HG02623 (cell line): ENCODE measurements around the gene ROBO4.

Experiments used
- ATAC-seq: cut with Tn5 transposase; IDR thresholded peaks from one replicate; pipeline ENCODE4 v1.9.1; 2021; ENCODE audit warnings: moderate library complexity; ENCODE audit not compliant: unreplicated experiment

ROBO4 gene

DNA sequence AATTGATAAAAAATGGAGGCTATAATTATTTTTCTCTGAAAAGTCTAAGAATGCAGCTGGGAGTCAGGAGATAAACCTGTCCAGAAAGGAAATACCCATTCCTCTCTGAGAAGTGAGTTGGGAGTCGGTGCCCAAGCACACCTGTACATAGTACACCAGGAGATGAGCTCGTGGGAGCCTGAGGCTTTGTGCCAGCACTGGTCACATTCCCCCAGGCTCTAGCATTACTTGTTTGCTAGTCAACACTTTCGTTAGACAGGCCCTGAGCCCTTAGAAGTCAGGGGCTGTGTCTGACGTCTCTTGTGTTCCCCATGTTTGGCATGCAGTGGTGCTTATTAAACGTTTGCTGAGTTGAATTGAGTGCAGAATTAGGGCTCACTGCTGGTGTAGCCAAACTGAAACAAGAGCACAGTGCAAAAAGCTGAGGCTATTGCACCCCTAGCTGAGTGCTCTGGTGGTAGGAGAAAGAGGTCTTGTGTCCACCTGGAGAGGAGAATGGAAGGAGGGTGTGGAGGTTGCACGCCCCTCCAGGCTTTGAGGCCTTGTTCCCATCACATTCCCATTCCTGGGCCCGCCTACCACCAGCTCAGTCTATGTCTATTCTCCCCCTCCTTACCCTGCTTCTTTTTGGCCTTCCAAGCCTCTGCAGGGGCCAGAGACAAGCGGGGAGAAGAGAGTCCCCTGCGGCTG, 6.8 kb downstream of the ROBO4 start:
- ATAC-seq = no peak

DNA sequence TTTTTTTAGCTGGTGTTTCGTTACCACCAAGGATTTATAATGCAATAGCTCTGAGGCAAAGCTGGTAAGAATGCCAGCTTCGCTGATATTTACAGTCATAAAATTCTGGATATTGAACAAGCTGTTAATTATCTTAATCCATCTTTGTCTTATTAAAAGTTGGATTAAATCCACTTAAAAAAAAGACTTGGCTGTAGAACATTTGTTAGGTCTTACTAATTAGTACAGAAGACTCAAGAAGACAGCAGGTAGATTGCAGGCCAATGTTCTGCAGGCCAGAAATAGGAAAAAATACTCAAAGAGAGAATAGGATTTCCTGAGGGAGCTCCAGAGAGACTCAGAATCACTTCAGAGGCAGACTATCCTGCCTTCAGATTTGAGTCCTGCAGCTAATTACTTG, 7.5 kb downstream of the ROBO4 start:
- ATAC-seq = no peak

DNA sequence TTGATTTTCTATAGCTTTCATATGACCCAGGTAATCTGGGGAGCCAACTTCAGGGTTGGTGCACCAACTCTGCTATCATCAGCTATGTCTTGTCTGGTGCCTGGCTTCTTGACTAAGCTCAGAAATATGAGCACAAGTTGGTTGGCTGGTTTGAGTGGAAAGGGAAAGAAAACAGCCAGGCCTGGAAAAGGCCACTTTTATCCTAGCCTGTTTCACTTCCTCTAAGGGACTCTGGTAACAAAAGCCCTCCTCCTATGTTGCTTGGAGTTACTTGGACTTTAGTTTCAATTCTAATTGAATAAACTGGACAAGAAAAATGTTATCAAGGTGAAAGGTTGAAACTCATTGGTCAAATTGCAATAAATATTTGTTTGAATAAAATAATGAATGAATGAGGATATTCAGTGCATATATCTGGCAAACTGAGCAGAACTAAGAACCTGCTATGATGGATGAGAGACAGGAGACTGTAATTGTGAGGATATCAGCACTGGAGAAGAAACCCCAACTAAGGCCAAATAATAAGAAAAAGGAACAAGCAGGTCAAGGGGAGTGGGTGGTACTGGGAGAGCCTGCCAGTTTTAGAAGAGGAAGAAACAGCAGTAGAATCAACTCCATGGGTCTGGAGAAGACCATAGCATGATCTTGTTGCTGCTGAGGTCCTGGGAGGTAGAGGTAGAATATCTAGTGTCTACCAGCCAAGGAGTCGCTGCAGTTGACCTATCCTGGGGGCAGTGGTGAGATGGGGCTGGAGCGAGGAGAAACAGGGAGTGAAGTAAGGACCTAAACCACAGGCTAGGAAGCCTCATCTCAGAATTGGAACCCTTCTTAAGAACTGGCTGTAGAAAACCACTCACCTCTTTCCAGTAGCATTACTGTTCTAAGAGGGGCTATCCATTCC, 8.2 kb downstream of the ROBO4 start:
- ATAC-seq = no peak

DNA sequence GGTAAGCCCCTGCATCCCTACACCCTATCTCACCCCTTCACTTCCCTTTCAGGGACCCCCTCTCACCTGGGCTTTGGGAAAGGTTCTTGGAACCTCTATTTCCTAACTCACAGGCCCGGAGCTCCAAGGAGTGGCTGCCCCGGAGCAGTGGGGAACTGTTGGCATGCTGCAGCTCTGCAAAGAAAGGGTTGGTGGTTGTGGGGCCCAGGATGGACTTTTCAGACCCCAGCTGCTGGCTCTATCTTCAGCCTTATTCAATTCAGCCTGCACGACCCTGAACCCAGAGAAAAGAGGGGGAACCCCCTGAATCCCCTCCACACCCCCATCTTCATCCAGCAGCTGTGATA, 10.0 kb downstream of the ROBO4 start:
- ATAC-seq = no peak

DNA sequence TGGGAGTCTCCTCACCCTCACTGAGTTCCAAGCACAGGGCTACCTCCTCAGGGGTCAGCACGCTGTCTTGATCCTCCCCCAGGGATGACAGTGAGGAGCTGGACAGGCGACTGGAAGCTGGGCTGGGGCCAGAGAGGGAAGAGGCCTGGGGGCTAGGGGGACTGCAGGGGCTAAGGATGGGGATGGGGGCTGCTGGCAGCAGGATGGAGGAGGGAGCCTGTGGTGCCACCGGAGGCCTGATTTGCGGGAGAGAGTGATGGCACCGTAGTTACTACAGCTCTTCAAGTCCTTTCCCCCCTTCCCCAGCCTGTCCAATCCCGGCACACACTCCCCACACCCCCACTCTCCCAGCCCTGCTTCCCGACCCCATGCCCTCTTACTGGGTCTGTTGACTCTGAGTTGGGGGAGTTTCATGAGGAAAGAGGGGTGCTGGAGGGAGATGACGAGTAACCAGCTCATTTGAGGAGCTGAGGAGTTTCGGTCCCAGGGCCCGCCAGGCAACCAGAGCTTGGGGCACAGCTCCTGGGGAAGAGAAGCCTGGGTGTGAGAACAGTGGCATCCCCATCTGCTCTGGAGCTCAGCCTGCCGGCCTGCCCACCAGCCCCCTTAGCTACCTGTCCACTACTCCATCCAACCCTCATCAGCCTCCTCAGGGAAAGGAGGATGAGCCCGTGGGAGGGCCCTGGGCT, 10.5 kb downstream of the ROBO4 start:
- ATAC-seq = no peak

DNA sequence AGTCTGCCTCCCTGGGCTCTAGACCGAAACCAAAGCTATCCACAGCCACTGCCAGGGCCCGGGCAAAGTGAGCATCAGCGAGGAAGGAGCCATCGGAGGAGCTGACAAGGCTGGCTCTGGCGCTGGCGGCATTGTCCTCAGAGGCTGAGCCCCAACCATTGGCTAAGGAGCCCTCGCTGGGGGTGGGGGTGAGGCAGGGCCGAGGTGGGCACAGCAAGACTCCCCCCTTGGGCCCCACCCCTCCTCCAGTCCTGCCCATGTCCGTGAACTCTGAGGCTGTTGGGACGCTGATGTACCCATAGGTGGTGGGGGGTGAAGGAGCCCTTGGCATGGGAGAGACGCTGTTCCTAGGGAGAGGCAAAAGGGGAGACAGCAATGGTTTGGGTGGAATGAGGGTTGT, 11.2 kb downstream of the ROBO4 start:
- no peak for ATAC-seq

DNA sequence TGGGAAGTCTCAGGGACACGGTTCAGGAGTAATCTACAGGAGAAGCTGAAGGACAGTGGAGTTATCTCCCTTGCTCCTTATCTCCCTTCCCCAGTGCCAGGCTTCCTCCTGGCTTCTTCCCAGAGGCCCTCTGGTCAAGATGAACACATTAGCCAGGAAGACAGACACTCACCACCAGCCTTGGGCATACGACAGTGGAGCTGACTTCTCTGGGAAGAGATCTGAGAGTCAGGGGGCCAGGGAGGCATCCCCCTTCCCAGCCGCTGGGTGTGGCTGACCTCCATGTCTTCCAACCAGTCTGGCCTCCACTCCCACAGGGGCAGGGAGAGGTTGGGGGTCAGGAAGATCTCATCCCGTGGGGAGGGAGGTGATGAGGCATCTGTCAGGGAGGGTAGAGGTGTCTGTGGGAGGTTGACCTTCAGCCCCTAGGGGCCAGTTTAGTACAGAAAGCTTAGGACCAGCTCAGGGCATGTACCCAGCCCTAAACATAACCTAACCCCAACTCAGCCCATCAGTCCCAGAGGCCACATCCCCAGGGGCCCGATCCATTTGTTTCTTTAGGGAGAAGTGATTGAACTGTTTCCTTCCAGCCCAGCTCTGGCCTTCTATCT, 12.7 kb downstream of the ROBO4 start:
- no peak for ATAC-seq

DNA sequence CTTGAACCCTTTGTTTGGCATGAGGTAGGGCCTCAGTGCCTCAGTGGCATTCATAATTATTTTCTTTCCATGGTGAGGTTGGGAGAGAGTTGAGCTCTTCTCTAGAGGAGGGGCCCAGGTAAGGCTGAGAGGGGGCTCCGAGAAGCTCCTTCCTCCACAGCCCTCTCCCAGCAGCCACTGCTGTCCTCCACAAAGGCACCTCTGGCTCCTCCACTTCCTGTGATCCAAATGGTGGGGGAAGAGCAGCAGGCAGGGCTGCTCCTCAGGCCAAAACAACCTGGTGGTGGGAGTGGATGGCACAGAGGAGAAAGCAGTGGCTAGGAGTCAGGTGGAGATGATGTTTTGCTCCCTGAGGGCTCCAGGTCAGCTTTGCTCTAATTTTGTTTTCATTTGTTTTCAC, 13.3 kb downstream of the ROBO4 start:
- ATAC-seq = no peak

DNA sequence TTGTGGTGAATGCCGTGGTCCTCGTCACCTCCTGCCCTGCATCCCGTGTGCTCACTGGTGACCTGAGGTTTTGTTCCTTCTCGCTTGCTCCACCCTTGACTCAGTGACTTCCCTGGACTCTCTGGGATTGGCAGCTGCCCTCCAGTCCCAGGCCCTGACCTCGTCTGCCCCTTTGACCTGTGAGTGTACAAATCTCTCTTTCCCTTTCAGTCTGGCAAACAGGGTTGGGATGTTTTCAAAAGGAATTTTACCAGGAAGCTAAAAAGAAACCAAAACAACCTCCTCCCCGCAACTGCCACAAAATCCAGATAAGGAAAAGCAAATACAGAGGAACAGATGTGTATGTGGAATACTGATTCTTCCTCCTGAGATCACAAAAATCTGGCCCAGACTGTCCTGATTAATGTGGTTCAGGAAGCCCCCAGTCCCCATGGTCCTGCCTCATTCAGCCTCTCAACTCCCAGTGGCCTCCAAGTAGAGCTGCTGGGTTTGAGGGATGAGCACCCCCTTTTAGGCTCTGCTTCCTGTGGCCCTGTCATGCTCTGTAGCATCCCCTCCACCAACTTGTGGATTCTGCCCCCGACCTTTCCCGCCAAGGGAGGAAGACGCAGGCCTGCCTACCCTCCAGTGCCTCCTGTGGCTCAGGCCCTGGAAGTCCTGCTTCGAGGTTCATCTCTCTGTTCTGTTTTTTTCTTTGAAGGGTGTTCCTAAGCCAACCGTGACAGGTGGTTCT, 15.2 kb downstream of the ROBO4 start:
- ATAC-seq = no peak

DNA sequence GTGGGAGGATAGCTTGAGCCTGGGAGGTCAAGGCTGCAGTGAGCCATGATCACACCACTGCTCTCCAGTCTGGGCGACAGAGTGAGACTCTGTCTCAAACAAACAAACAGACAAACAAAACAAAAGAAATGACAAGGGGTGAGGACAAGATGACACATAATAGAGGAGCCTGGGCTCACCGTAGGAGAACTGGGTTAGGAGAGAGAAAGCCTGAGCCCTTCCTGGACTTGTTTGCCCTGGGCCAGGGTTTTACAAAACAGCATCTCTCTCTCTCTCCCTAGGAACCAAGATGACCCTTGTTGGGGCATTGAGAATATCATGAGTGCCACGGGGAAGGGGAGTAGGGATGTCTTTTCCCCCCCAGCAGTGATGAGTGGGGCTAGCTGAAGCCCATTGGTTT, 16.7 kb downstream of the ROBO4 start:
- ATAC-seq = no peak

DNA sequence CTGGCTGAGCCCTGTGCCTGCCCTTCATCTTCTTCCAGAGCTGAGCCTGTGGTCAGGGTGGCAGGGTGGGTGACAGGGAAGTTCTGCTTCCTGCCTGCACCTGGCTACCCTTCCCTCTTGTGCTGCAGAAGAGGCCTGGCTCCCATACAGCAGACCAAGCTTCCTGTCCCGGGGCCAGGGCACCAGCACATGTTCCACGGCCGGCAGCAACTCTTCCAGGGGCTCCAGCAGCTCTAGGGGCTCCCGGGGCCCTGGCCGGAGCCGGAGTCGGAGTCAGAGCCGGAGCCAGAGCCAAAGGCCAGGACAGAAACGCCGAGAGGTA, 17.4 kb downstream of the ROBO4 start:
- ATAC-seq = no peak

DNA sequence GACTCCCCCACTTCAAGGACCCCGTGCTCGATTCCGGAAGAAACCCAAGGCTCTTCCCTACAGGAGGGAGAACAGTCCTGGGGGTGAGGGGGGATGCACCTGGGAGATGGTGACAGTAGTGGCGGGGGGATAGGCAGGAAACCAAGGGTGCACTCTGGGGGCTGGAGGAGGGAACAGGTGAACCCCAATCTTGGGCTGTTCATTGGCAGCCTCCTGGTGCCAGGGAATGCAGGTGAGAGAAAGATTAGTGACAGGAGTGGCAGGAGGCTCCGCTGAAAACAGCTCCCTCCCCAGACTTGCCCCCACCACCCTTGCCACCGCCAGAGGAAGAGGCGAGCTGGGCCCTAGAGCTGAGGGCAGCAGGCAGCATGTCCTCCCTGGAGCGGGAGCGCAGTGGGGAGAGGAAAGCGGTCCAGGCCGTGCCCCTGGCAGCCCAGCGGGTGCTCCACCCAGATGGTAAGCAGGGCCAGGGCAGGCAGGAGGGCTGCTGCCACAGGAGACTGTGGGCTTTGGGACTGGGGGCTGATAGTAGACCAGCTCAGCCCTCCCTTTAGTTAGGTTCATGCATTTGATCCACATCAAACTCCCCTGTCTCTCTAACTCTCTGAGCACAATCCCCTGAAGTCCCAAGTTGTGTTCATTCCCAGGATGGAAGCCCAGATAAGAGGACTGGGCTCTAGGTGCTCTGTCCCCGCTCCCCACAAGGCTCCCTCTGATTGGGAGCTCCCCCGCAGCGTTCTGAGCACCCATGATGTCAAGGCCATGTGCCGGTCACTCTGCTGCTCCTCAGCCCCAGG, 18.0 kb downstream of the ROBO4 start:
- ATAC-seq = no peak

DNA sequence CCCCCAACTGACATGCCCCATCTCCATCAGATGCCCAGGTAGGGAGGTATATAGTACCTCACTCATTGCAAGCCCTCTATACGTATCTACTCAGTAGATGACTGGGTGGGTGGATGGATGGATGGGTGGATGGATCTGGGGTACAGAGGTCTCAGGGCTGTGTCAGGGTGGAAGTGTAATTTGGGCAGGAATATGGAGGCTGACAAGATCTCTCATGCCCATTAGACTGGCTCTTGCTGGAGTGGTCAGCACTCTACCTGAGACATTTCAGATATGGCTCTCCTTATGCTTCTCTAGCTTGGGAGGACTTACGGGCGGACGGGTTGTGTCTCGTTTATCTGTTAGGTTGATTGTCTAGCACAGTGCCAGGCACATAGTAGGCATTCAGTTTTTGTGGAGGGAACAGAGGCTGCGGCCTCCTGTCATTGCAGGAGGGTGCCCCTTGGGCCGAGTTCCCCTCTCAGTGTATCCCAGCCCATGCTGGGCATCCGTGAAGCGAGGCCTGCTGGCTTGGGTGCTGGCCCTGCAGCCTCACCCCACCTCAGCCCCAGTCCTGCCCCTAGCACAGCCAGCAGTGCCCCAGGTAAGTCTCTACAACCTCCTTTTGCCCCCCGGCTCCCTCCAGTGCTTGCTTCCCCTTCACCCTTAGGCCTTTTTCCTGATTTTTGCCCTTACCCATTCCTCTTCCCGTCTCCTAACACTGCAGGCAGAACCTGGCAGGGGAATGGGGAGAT, 18.7 kb downstream of the ROBO4 start:
- ATAC-seq = no peak

DNA sequence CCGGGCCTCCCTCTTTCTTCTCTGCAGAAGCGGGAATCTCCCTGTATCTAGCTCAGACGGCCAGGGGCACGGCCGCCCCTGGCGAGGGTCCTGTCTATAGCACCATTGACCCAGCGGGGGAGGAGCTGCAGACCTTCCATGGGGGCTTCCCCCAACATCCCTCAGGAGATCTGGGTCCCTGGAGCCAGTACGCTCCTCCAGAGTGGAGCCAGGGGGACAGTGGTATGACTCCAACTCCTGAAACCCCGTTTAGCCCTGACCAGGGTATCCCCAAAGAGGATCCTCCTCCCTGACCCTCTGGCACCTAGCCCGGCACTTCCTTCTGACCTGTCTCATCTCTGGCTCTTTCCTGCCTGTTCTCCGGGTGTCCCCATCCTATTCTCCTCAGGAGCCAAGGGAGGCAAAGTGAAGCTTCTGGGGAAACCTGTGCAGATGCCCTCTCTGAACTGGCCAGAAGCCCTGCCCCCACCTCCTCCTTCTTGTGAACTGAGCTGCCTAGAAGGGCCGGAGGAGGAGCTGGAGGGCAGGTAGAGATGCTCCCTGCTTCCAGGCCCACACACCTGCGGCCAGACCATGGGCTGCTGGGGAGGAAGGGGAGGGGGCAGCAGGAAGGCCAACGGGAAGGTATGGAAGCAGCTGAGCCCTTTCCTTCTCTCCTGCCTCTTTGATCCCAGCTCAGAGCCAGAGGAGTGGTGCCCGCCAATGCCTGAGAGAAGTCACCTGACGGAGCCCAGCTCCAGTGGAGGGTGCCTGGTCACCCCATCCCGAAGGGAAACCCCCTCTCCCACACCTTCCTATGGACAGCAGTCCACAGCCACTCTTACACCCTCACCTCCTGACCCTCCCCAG, 19.5 kb downstream of the ROBO4 start:
- no peak for ATAC-seq

DNA sequence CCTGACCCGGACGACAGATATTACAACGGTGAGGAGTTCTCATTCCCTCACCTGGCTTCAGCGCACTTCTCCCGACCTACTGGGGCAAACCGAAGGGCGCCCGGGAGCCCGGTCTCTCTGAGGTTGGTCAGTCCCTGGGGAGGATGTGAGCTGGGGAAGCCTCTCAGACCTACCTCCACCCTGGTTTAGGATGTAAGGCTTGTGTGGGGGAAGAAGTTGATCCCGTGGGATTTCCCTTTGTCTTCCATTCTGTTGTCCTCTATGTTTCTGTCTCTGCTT, 20.1 kb downstream of the ROBO4 start:
- ATAC-seq = no peak

DNA sequence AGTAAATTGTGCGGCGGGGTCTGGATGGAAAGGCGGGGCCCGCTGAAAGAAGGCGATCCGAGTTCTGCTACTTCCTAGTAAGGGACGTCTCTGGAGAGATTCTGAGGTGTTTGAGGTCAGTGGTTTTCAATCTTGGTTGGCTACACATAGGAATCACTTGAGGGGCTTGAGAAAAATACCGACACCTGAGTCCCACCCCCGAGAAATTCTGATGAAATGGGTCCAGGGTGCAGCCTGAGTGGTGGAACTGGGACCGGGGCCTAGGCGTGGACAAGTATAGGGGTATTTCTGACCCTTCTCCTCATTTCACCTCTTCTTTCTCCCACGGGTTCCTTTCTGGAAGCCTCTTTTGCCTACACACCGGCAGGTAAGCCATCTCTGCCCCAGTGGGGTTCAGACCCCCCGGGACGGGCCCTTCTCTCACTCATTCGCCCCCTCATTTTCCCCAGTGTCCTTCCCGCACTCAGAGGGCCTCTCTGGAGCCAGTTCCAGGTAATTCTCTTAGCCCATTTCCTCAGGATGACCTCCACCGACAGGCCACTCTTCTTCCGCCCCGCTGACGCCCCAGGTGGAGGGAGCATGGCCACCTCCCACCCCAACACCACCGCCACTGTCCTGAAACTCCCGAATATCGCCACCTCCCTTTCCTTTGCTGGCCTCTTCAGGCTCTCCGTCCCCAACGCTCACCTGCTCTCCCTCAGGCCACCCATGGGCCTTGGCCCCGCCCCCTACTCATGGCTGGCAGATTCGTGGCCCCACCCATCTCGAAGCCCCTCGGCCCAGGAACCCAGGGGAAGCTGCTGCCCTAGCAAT, 20.6 kb downstream of the ROBO4 start:
- ATAC-seq = no peak

DNA sequence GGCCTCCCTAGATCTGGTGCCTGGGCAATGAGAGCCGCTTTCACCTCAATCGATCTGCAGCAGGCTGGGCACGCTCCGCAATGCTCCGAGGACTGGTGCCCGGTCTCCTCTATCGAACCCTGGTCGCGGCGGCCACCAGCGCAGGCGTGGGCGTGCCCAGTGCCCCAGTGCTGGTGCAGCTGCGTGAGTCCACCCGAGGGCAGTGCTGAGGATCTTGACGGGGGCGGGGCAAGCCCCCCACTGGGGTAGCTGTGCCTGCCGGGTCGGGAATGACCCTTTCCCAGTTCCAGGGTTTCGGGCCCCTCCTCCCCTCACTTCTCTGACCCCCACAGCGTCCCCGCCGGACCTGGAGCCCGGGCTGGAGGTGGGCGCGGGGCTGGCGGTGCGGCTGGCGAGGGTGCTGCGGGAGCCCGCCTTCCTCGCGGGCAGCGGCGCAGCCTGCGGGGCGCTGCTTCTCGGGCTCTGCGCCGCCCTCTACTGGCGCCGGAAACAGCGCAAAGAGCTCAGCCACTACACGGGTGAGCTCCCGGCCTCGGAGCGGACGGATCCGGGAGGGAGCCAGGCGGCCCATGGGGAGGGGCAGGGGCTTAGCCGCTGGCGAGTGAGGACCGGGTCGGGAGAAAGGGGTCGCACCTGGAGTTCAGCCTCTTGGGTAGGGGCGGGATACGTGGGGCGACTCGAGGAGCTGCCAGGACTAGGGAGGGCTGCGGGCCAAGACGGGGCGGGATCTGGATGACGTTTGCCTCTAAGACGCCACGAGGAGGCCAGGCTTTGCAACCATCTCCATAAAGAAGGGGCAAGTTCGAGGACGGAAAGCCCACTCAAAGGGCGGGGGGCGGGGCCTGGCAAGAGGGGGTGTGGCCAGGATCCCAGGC, 21.5 kb downstream of the ROBO4 start:
- peak; percentile 93 for ATAC-seq
